Ishikawa (cell line): ENCODE results near the gene PHIP.

Experiments used
- CEBPB ChIP-seq: IDR thresholded peaks from 2 replicates; pipeline ENCODE4 v1.6.1; 2012
- CREB1 ChIP-seq: IDR thresholded peaks from 2 replicates; pipeline ENCODE4 v1.6.1; 2012; ENCODE audit warnings: low read depth
- EGR1 ChIP-seq: IDR thresholded peaks from 2 replicates; pipeline ENCODE4 v1.6.1; 2012
- EP300 ChIP-seq: IDR thresholded peaks from 2 replicates; pipeline ENCODE4 v1.6.1; 2012; ENCODE audit warnings: borderline replicate concordance
- FOXM1 ChIP-seq: IDR thresholded peaks from 2 replicates; pipeline ENCODE4 v1.6.1; 2012; ENCODE audit warnings: low read depth, borderline replicate concordance
- MAX ChIP-seq: IDR thresholded peaks from 2 replicates; pipeline ENCODE4 v1.6.1; 2012
- NFIC ChIP-seq: IDR thresholded peaks from 2 replicates; pipeline ENCODE4 v1.6.1; 2012
- RAD21 ChIP-seq: IDR thresholded peaks from 2 replicates; pipeline ENCODE4 v1.6.1; 2012; ENCODE audit warnings: low read depth
- REST ChIP-seq: IDR thresholded peaks from 2 replicates; pipeline ENCODE4 v1.6.1; 2012; ENCODE audit warnings: low read depth, mild to moderate bottlenecking
- TAF1 ChIP-seq: IDR thresholded peaks from 2 replicates; pipeline ENCODE4 v1.6.1; 2012; ENCODE audit warnings: low read depth, mild to moderate bottlenecking
- TCF12 ChIP-seq: IDR thresholded peaks from 2 replicates; pipeline ENCODE4 v1.6.1; 2012; ENCODE audit warnings: low read depth
- TEAD4 ChIP-seq: IDR thresholded peaks from 2 replicates; pipeline ENCODE4 v1.6.1; 2012
- USF1 ChIP-seq: IDR thresholded peaks from 2 replicates; pipeline ENCODE4 v1.6.1; 2012
- YY1 ChIP-seq: IDR thresholded peaks from 2 replicates; pipeline ENCODE4 v1.6.1; 2012; ENCODE audit warnings: low read depth
- ZBTB7A ChIP-seq: IDR thresholded peaks from 2 replicates; pipeline ENCODE4 v1.6.1; 2012; ENCODE audit warnings: low read depth

PHIP gene

GRCh38 chr6:79040083-79040482, 38.0 kb downstream of the PHIP start:
- TF ChIP-seq CEBPB: no peak
- no peak for TF ChIP-seq ZBTB7A
- no peak for TF ChIP-seq YY1

- no peak for TF ChIP-seq MAX
- TF ChIP-seq REST: no peak
- TF ChIP-seq USF1: no peak
- TF ChIP-seq FOXM1: no peak
- no peak for TF ChIP-seq CREB1
These were observed 40.0 kb downstream of the PHIP start for GRCh38 chr6:79038061-79038460.

GRCh38 chr6:79034865-79035264, 43.2 kb downstream of the PHIP start:
- TF ChIP-seq FOXM1: no peak
- TF ChIP-seq ZBTB7A: no peak
- TF ChIP-seq TEAD4: no peak
- TF ChIP-seq YY1: no peak
- TF ChIP-seq CREB1: no peak
- no peak for TF ChIP-seq USF1
- no peak for TF ChIP-seq RAD21
- no peak for TF ChIP-seq EGR1
- TF ChIP-seq TAF1: no peak
- TF ChIP-seq TCF12: no peak
- no peak for TF ChIP-seq MAX
- TF ChIP-seq REST: no peak

- TF ChIP-seq REST (no peak), RAD21 (no peak), TAF1 (no peak), EP300 (no peak), TCF12 (no peak), ZBTB7A (no peak), CEBPB (no peak), USF1 (no peak), TEAD4 (no peak), NFIC (no peak), YY1 (no peak), EGR1 (no peak), FOXM1 (no peak), CREB1 (no peak), MAX (no peak)
These were observed 44.8 kb downstream of the PHIP start for GRCh38 chr6:79033279-79033678.
